HG03196 (cell line): ENCODE data around the gene SLC2A6.

ENCODE experiments used
- ATAC-seq: cut with Tn5 transposase; IDR thresholded peaks from one replicate; pipeline ENCODE4 v1.9.1; 2021; ENCODE audit not compliant: unreplicated experiment

SLC2A6 gene

GRCh38 chr9:133499132-133499891, 20.4 kb upstream of the SLC2A6 start:
- no peak for ATAC-seq

- no peak for ATAC-seq
Measured at GRCh38 chr9:133496861-133497842, 18.3 kb upstream of the SLC2A6 start.

- no peak for ATAC-seq
Measured at GRCh38 chr9:133495327-133496293, 16.7 kb upstream of the SLC2A6 start.

GRCh38 chr9:133494636-133495326, 15.9 kb upstream of the SLC2A6 start:
- no peak for ATAC-seq

GRCh38 chr9:133493845-133494540, 15.1 kb upstream of the SLC2A6 start:
- no peak for ATAC-seq

GRCh38 chr9:133493428-133493827, 14.5 kb upstream of the SLC2A6 start:
- no peak for ATAC-seq

- no peak for ATAC-seq
Measured at GRCh38 chr9:133492061-133493021, 13.4 kb upstream of the SLC2A6 start.

- ATAC-seq, result no peak
Measured at GRCh38 chr9:133491656-133491925, 12.7 kb upstream of the SLC2A6 start.

- no peak for ATAC-seq
Measured at GRCh38 chr9:133490865-133491655, 12.2 kb upstream of the SLC2A6 start.

GRCh38 chr9:133490201-133490681, 11.3 kb upstream of the SLC2A6 start:
- ATAC-seq, result no peak

GRCh38 chr9:133489253-133490190, 10.6 kb upstream of the SLC2A6 start:
- ATAC-seq, result no peak

GRCh38 chr9:133488686-133489252, 9.9 kb upstream of the SLC2A6 start:
- ATAC-seq, result no peak

- ATAC-seq, result no peak
Measured at GRCh38 chr9:133487331-133487725, 8.4 kb upstream of the SLC2A6 start.

GRCh38 chr9:133485531-133486260, 6.8 kb upstream of the SLC2A6 start:
- ATAC-seq, result no peak

- no peak for ATAC-seq
Measured at GRCh38 chr9:133484671-133485437, 6.0 kb upstream of the SLC2A6 start.
